Gastroesophageal sphincter (tissue), 3 donors: Measurements from ENCODE around the gene CEP152.

Experiments
- POLR2A ChIP-seq, 2 donors: fragments of 450-650 bp; IDR thresholded peaks; one replicate each; pipeline ENCODE4 v1.6.1; 2017; ENCODE audit warnings: antibody characterized with exemption in 2 of 2, mild to moderate bottlenecking in 2 of 2, moderate library complexity in 1 of 2
- POLR2AphosphoS5 ChIP-seq: sonication (generic); formaldehyde crosslinking; IDR thresholded peaks from one replicate; pipeline ENCODE4 v1.6.1; 2017; ENCODE audit warnings: antibody characterized with exemption
- TF ChIP-seq, protein P1 (sequence below), 4 experiments: fragments of 200-600 bp in 2 of 4; fragments of 450-650 bp in 2 of 4; sonication (generic) in 1 of 4; IDR thresholded peaks; one replicate each; pipeline ENCODE4 v1.5.1; 2017 to 2019; ENCODE audit warnings: antibody characterized with exemption in 4 of 4, mild to moderate bottlenecking in 2 of 4, moderate library complexity in 2 of 4

DNA sequence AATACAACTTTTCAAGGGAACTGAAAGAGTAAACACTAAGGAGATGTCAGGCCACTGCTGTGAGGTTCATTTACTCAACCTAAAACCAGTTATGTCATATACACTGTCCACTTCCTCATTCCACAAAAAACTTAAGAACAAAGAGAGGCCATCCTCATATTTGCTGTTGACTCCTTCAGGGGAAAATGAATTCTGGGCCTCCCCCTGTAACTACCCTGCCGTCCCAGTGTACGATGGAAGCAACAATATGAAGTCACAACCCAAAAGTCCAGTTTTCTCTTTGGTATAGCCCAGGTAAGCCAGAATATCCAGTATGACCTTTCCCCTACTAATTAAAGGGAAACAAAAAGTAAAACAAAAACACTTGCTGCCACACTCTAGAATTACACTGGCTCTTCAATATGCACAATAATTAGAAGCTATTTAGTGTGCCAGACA, 16.2 kb downstream of the CEP152 start:
- no peak for TF ChIP-seq POLR2A (IDR thresholded peaks at IDR 0.05)
- TF ChIP-seq, protein P1, sequence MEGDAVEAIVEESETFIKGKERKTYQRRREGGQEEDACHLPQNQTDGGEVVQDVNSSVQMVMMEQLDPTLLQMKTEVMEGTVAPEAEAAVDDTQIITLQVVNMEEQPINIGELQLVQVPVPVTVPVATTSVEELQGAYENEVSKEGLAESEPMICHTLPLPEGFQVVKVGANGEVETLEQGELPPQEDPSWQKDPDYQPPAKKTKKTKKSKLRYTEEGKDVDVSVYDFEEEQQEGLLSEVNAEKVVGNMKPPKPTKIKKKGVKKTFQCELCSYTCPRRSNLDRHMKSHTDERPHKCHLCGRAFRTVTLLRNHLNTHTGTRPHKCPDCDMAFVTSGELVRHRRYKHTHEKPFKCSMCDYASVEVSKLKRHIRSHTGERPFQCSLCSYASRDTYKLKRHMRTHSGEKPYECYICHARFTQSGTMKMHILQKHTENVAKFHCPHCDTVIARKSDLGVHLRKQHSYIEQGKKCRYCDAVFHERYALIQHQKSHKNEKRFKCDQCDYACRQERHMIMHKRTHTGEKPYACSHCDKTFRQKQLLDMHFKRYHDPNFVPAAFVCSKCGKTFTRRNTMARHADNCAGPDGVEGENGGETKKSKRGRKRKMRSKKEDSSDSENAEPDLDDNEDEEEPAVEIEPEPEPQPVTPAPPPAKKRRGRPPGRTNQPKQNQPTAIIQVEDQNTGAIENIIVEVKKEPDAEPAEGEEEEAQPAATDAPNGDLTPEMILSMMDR (IDR thresholded peaks at IDR 0.05): no peak
- no peak for TF ChIP-seq POLR2AphosphoS5
